ENCODE data around the gene SLC29A2.

GRCh38 chr11:66337103-66337899, 34.3 kb downstream of the SLC29A2 start:
- TF ChIP-seq CTCF (IDR thresholded peaks at IDR 0.05) (no peak), POLR2A (IDR thresholded peaks at IDR 0.05) (no peak)
